HCT116 (cell line): Measurements from ENCODE around the gene DPP6. TPM values are rescaled to one million over a fixed set of nuclear protein-coding genes. Genes with fewer than 3 reads are reported as not detected.
A peak's percentile ranks its signal among the peaks of the same experiment; 100 is the strongest.

ENCODE experiments used
- ATAC-seq: fragments of 200-7000 bp; cut with Tn5 transposase; 2 replicates; pipeline ENCODE4 v1.9.1; 2020; ENCODE audit warnings: mild to moderate bottlenecking, moderate library complexity
- BruUV-seq: library from RNA; stranded (reverse); fragments of 400-500 nt; replicated peaks from 2 replicates; lab custom pipeline; 2021; lab: Mats Ljungman, UMichigan
- CTCF ChIA-PET: fragments of 300-600 bp; sonication (Branson Sonifier 250); formaldehyde crosslinking; loops from one replicate; lab custom pipeline; 2021; ENCODE audit warnings: antibody characterized with exemption; lab: Charles Lee
- POLR2A ChIA-PET: fragments of 300-600, 350-600 bp; sonication (Branson Sonifier 250); formaldehyde crosslinking; loops from one replicate; lab custom pipeline; 2021; ENCODE audit warnings: antibody characterized with exemption; lab: Charles Lee
- RAD21 ChIA-PET, 2 experiments: fragments of 300-600 bp; sonication (Branson Sonifier 250); formaldehyde crosslinking; loops; one replicate each; lab custom pipeline; 2023; ENCODE audit warnings: low total read pairs in 2 of 2; ENCODE audit not compliant: uncharacterized antibody in 2 of 2, unreplicated experiment in 2 of 2, low non-redundant PET in 1 of 2; lab: Charles Lee
- DNase-seq: peaks from one replicate; pipeline ENCODE4 v3.0.0-alpha.2; 2010; ENCODE audit warnings: low read depth, low spot score
- H2AFZ ChIP-seq: fragments of 200-600 bp; shearing (Covaris generic), sonication (generic); 2 replicates; pipeline ENCODE4 v1.6.1; 2017; ENCODE audit warnings: low read depth, mixed run types, mixed read lengths, antibody characterized with exemption, low read length; ENCODE audit not compliant: poor library complexity, severe bottlenecking
- H3K27ac ChIP-seq: 2 replicates; pipeline ENCODE4 v1.5.1; 2012; ENCODE audit warnings: low read depth, low read length
- H3K27me3 ChIP-seq: fragments of 200-600 bp; sonication (generic); 2 replicates; pipeline ENCODE4 v1.6.1; 2016; ENCODE audit warnings: mixed run types, low read length, mixed read lengths; ENCODE audit not compliant: insufficient read depth
- H3K36me3 ChIP-seq, 2 experiments: fragments of 200-500 bp in 1 of 2; fragments of 200-600 bp in 1 of 2; sonication (Bioruptor generic) in 1 of 2; sonication (generic) in 1 of 2; 2 replicates each; pipeline versions ENCODE4 v1.5.1 to v1.6.1; 2014 to 2016; ENCODE audit warnings: low read length in 2 of 2, inconsistent platforms in 1 of 2, mixed read lengths in 1 of 2, mixed run types in 1 of 2; ENCODE audit not compliant: insufficient read depth in 2 of 2, control insufficient read depth in 1 of 2
- H3K4me1 ChIP-seq, 2 experiments: fragments of 200-600 bp in 1 of 2; sonication (generic) in 1 of 2; 2 replicates each; pipeline versions ENCODE4 v1.5.1 to v1.6.1; 2012 to 2017; ENCODE audit warnings: low read length in 2 of 2, inconsistent platforms in 1 of 2, mild to moderate bottlenecking in 1 of 2, mixed read lengths in 1 of 2, mixed run types in 1 of 2, moderate library complexity in 1 of 2; ENCODE audit not compliant: insufficient read depth in 2 of 2, control insufficient read depth in 1 of 2
- H3K4me2 ChIP-seq: fragments of 200-600 bp; sonication (generic); 2 replicates; pipeline ENCODE4 v1.6.1; 2017; ENCODE audit warnings: mixed run types, low read length, mixed read lengths
- H3K4me3 ChIP-seq, 2 experiments: fragments of 200-600 bp in 1 of 2; sonication (generic) in 1 of 2; replicated peaks in 1 of 2; 2 replicates each; pipeline ENCODE4 v1.5.1; 2011 to 2016; ENCODE audit warnings: low read length in 2 of 2, control low read depth in 1 of 2, low read depth in 1 of 2, mild to moderate bottlenecking in 1 of 2, mixed read lengths in 1 of 2, mixed run types in 1 of 2
- H3K79me2 ChIP-seq: fragments of 200-600 bp; sonication (generic); 2 replicates; pipeline ENCODE4 v1.6.1; 2017; ENCODE audit warnings: mild to moderate bottlenecking, mixed run types, low read length, moderate library complexity, mixed read lengths; ENCODE audit not compliant: insufficient read depth
- H3K9ac ChIP-seq: fragments of 200-600 bp; sonication (generic); 2 replicates; pipeline ENCODE4 v1.6.1; 2016; ENCODE audit warnings: low read length, mixed read lengths
- H3K9me2 ChIP-seq: fragments of 200-600 bp; sonication (generic), shearing (Covaris generic); 2 replicates; pipeline ENCODE4 v1.6.1; 2017; ENCODE audit warnings: mixed run types, mild to moderate bottlenecking, moderate library complexity; ENCODE audit not compliant: insufficient read depth
- H3K9me3 ChIP-seq, 2 experiments: fragments of 200-500 bp in 1 of 2; fragments of 200-600 bp in 1 of 2; sonication (Bioruptor generic) in 1 of 2; sonication (generic) in 1 of 2; 2 replicates each; pipeline ENCODE4 v1.6.1; 2014 to 2017; ENCODE audit warnings: low read length in 2 of 2, mixed read lengths in 2 of 2, inconsistent platforms in 1 of 2, low read depth in 1 of 2, mild to moderate bottlenecking in 1 of 2, mixed run types in 1 of 2, moderate library complexity in 1 of 2; ENCODE audit not compliant: control insufficient read depth in 1 of 2, insufficient read depth in 1 of 2
- H4K20me1 ChIP-seq: fragments of 200-600 bp; sonication (generic), shearing (Covaris generic); 2 replicates; pipeline ENCODE4 v1.6.1; 2017; ENCODE audit warnings: mixed run types, mild to moderate bottlenecking, moderate library complexity; ENCODE audit not compliant: insufficient read depth
- ATF3 ChIP-seq: IDR thresholded peaks from 2 replicates; pipeline ENCODE4 v1.6.1; 2012
- CBX3 ChIP-seq: IDR thresholded peaks from 2 replicates; pipeline ENCODE4 v1.6.1; 2012; ENCODE audit warnings: low read depth
- CTCF ChIP-seq, 3 experiments: fragments of 200-600 bp in 1 of 3; sonication (generic) in 1 of 3; IDR thresholded peaks in 2 of 3; conservative IDR thresholded peaks in 1 of 3; 2 replicates each; pipeline ENCODE4 v1.5.1; 2012 to 2017; ENCODE audit warnings: low read depth in 2 of 3, low read length in 2 of 3, antibody characterized with exemption in 1 of 3, borderline replicate concordance in 1 of 3, control low read depth in 1 of 3, mild to moderate bottlenecking in 1 of 3, mixed read lengths in 1 of 3, mixed run types in 1 of 3, moderate library complexity in 1 of 3; ENCODE audit not compliant: insufficient read depth in 1 of 3
- EGR1 ChIP-seq: IDR thresholded peaks from 2 replicates; pipeline ENCODE4 v1.6.1; 2012; ENCODE audit warnings: low read depth
- POLR2A ChIP-seq: IDR thresholded peaks from 2 replicates; pipeline ENCODE4 v1.7.0; 2011; ENCODE audit warnings: borderline replicate concordance; ENCODE audit not compliant: insufficient read depth, insufficient read length; ENCODE audit errors: extremely low read depth
- YY1 ChIP-seq: IDR thresholded peaks from 2 replicates; pipeline ENCODE4 v1.6.1; 2011; ENCODE audit warnings: low read length, low read depth, moderate library complexity, mild to moderate bottlenecking; ENCODE audit not compliant: insufficient replicate concordance; ENCODE audit errors: extremely low read depth
- ZBTB33 ChIP-seq: IDR thresholded peaks from 2 replicates; pipeline ENCODE4 v1.6.1; 2011; ENCODE audit warnings: mild to moderate bottlenecking, low read length, moderate library complexity; ENCODE audit not compliant: insufficient replicate concordance; ENCODE audit errors: extremely low read depth
- ZFX ChIP-seq: fragments of 450-650 bp; IDR thresholded peaks from 2 replicates; pipeline ENCODE4 v1.6.1; 2017
- intact Hi-C: fragments of 100-400 bp; cut with micrococcal nuclease; formaldehyde crosslinking; loops from 2 replicates; pipeline ENCODE4 v1.10.0; 2022
- total RNA-seq: library from RNA; stranded (reverse); gene quantifications from one replicate; pipeline ENCODE4 v1.2.1, GENCODE V29; 2021; ENCODE audit not compliant: unreplicated experiment

The DPP6 gene
- total RNA-seq, 1 experiment from 2014 or later, result not detected

GRCh38 chr7:154914308-154914995, 862.3 kb downstream of the DPP6 start:
- RAD21 ChIA-PET, result no interaction called here
- H2AFZ ChIP-seq, result no peak overlapping the region
- intact Hi-C loops, result loop anchor here (5.0 kb wide), 1 partner anchor 853 kb away; no protein-coding TSS in a partner anchor
- TF ChIP-seq EGR1 (no peak), ZBTB33 (no peak), ZFX (no peak)
- no peaks in the 10 kb centered on the region for H4K20me1 ChIP-seq
- no peaks in the 10 kb centered on the region for H3K9me2 ChIP-seq
- H3K27me3 ChIP-seq, result 0 out of 2 replicates have a peak, but pooled peaks cover 3% of the 10 kb centered on the region
- H3K36me3 ChIP-seq, result no peaks in the 10 kb centered on the region
- DNase-seq, result no peak
- H3K4me3 ChIP-seq, result no peak overlapping the region
- H3K4me1 ChIP-seq, result no peaks in the 10 kb centered on the region
- POLR2A ChIA-PET, result no interaction called here
- no peak for ATAC-seq
- no peak overlapping the region for H3K27ac ChIP-seq
- no peak overlapping the region for H3K9ac ChIP-seq
- no TSS peak for BruUV-seq
- CTCF ChIA-PET, result interaction anchor here (1.1 to 3.1 kb wide), 4 partner anchors 13 to 466 kb away, joined by 3 to 18 read pairs (median 6); no protein-coding TSS in a partner anchor
- no peaks in the 10 kb centered on the region for H3K9me3 ChIP-seq
- H3K4me2 ChIP-seq, result no peak overlapping the region
- no peaks in the 10 kb centered on the region for H3K79me2 ChIP-seq

- DNase-seq (no peak), ATAC-seq (no peak)
- Histone ChIP-seq H3K27ac (no peak overlapping the region), H3K79me2 (no peaks in the 10 kb centered on the region), H2AFZ (no peak overlapping the region), H3K4me3 (no peak overlapping the region), H3K4me1 (no peaks in the 10 kb centered on the region; a peak in 1 of 4 replicates), H3K9me3 (no peaks in the 10 kb centered on the region), H3K9me2 (no peaks in the 10 kb centered on the region), H3K27me3 (0 out of 2 replicates have a peak, but pooled peaks cover 3% of the 10 kb centered on the region), H3K36me3 (no peaks in the 10 kb centered on the region), H3K9ac (no peak overlapping the region), H4K20me1 (no peaks in the 10 kb centered on the region), H3K4me2 (no peak overlapping the region)
- RAD21 ChIA-PET, result no interaction called here
- TF ChIP-seq EGR1, result no peak
- 0 out of 6 replicates have a peak, but pooled peaks of 1 of the 3 experiments have one; percentile 19 for TF ChIP-seq CTCF (IDR thresholded peaks at IDR 0.05 in 2 of 3, conservative IDR thresholded peaks at IDR 0.05 in 1 of 3; ENCODE audit: borderline replicate concordance in 1 of 3, insufficient read depth in 1 of 3, low read depth in 2 of 3, low read length in 2 of 3)
- no peak for TF ChIP-seq CBX3
- TF ChIP-seq POLR2A, result no peak
- no peak for TF ChIP-seq YY1
- TF ChIP-seq ATF3, result no peak
- intact Hi-C loops, result loop anchor here (5.0 kb wide), 1 partner anchor 852 kb away; no protein-coding TSS in a partner anchor
- CTCF ChIA-PET, result interaction anchor here (3.1 kb wide), 1 partner anchor 13 kb away, joined by 18 read pairs; no protein-coding TSS in a partner anchor
- POLR2A ChIA-PET, result no interaction called here
- no TSS peak for BruUV-seq
Measured at GRCh38 chr7:154914996-154915380, 862.8 kb downstream of the DPP6 start.
